Right lobe of liver (tissue), 4 donors: ENCODE measurements around the gene CACNA1C.

Experiments
- POLR2A ChIP-seq: fragments of 450-650 bp; IDR thresholded peaks from one replicate; pipeline ENCODE4 v1.6.1; 2017; ENCODE audit warnings: antibody characterized with exemption, mild to moderate bottlenecking
- TF ChIP-seq, protein P1 (sequence below), 4 donors: fragments of 200-600 bp in 3 of 4; fragments of 450-650 bp in 1 of 4; IDR thresholded peaks; one replicate each; pipeline versions ENCODE4 v1.5.1 to v1.8.0; 2016 to 2022; ENCODE audit warnings: antibody characterized with exemption in 4 of 4, mild to moderate bottlenecking in 2 of 4
- donor health status: DM: no; HTN: no; CAD: no.
- donor health status: DM: no; HTN: no; CAD: no.
- donor health status: DM: no; HTN: yes; CAD: no.

DNA sequence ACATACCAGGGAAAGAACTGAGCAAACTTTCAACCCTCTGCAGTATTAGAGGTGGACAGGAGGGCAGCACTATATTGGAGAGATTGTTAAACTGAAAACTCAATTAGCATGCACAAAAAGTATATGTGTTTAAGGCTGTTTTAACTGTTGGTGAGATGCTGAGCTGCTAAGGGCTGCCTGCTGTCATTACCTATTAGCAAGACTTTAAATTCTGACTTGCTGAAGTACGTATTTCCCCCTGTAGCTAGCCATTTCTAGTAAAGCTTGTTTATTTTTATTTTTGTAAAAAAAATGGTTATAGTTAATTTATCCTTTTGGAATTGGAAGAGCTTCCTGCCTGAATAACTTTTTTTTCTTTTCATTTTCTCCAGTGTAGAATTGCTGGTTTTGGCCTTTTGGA, 92.2 kb downstream of the CACNA1C start:
- TF ChIP-seq, protein P1, sequence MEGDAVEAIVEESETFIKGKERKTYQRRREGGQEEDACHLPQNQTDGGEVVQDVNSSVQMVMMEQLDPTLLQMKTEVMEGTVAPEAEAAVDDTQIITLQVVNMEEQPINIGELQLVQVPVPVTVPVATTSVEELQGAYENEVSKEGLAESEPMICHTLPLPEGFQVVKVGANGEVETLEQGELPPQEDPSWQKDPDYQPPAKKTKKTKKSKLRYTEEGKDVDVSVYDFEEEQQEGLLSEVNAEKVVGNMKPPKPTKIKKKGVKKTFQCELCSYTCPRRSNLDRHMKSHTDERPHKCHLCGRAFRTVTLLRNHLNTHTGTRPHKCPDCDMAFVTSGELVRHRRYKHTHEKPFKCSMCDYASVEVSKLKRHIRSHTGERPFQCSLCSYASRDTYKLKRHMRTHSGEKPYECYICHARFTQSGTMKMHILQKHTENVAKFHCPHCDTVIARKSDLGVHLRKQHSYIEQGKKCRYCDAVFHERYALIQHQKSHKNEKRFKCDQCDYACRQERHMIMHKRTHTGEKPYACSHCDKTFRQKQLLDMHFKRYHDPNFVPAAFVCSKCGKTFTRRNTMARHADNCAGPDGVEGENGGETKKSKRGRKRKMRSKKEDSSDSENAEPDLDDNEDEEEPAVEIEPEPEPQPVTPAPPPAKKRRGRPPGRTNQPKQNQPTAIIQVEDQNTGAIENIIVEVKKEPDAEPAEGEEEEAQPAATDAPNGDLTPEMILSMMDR (IDR thresholded peaks at IDR 0.05): no peak
- TF ChIP-seq POLR2A: no peak
